GM19238 (cell line): ENCODE data around the gene ZNF641.
"Not testable (repeated sequence)": the region's sequence is repeated elsewhere in the genome, so short reads cannot be mapped to it uniquely, and the experiment has no call there.

ENCODE experiments used
- DNase-seq: peaks from one replicate; pipeline ENCODE4 v3.0.0; 2011; ENCODE audit warnings: low spot score; ENCODE audit not compliant: insufficient read length

The ZNF641 gene

DNA sequence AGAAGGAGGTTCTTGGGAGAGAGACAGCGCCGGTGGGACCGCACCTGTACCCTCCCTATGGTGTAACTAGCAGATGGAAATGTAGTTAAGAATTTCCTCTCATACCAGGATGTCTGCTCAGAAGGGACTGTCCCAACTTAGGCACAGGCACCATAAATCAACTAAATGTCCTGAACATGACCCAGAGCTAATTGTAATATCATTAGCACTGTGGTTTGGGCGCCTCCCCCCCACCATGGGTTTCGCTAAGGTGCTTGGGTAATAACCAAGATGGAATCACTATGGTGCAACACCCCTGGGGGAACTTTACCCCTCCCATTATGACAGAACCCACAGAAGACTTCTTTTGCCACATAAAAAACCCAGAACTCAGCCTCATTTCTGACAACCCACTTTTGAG lies 15.9 kb downstream of the ZNF641 start:
- DNase-seq = no peak

DNA sequence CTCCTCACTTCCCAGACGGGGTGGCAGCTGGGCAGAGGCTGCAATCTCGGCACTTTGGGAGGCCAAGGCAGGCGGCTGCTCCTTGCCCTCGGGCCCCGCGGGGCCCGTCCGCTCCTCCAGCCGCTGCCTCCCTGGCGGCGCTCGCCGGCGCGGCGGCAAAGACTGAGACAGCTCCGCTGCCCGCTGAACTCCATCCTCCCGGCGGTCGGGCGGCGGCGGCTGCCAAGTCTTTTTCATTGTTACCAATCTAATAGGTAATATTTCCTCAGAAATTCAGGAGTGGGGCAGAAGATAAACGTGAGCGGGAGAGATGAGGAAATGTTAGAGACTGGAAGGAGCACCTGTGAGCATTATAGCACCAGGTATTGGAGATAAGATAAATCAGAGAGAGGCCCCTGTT lies 17.0 kb downstream of the ZNF641 start:
- not testable (repeated sequence) for DNase-seq

DNA sequence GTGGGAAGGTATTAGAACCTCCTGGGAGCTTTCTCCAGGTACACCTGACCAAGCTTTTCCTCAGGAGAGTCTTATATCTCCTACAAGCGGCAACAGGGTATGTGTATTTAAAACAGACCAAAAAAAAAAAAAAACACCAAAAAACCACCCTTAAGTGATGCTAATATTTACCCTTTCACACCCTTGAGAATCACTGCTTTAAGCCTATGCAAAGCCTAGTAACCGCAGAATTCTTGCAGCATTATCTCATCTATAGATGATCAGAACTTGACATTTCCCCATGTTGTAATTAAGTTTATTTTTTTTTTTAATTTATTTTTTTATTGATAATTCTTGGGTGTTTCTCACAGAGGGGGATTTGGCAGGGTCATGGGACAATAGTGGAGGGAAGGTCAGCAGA lies 19.3 kb downstream of the ZNF641 start:
- DNase-seq = no peak

DNA sequence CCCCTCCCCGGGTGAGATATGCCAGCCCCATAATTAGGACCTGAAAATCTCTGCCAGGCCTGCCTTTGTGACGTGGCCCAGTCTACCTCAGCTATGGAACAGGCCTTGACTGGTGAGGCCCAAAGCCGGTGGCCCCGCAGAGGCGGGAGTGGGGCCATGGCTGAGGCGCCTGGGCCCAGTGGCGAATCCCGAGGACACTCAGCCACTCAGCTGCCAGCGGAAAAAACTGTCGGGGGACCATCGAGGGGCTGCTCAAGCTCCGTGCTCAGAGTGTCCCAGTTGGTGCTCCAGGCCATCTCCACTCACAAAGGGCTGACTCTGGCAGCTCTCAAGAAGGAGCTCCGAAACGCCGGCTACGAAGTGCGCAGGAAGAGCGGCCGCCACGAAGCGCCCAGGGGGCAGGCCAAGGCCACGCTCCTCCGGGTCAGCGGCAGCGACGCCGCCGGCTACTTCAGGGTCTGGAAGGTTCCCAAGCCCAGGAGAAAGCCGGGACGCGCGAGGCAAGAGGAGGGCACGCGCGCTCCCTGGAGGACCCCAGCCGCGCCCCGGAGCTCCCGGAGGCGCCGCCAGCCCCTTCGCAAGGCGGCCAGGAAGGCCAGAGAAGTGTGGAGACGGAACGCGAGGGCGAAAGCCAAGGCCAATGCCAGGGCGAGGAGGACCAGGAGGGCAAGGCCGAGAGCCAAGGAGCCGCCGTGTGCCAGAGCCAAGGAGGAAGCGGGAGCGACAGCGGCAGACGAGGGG lies 21.4 kb downstream of the ZNF641 start:
- DNase-seq = no peak

DNA sequence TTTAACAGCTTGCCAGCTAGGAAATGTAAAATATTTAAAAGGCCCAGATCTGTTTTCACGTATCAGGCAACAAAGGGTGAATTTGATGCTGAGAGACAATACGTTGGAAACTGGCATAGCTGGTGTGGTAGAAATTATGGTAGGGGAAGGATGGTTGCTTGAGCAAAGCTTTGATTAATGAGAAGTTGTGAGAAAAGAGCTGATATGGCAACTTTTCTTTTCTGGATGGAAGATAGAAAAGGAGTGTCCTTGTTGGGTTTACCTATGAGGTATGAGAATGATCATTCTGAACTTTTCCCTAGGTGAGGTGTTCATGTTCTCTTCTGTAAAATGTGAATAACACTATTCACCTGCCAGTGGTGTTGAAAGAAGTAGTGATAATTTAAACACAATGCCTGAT lies 34.2 kb downstream of the ZNF641 start:
- no peak for DNase-seq

DNA sequence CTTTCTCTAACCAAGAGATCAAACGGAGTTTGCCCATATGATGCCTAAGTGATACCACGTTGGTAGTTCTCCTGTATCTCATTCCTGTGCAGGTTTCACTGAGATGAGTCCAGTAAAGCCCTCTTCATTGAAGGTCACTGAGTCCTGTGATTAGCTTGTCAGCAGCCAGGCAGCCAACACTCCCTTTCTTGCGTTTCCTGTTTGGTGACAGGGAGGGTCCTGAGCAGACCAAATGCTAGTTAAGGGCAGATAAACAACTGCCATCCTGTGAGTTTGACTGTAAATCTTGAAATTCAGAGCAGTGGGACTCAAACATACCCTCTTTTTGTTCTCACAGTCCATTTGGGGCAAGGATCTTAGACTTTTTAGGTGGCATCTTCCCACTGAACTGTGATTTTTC lies 39.4 kb downstream of the ZNF641 start:
- DNase-seq = no peak

DNA sequence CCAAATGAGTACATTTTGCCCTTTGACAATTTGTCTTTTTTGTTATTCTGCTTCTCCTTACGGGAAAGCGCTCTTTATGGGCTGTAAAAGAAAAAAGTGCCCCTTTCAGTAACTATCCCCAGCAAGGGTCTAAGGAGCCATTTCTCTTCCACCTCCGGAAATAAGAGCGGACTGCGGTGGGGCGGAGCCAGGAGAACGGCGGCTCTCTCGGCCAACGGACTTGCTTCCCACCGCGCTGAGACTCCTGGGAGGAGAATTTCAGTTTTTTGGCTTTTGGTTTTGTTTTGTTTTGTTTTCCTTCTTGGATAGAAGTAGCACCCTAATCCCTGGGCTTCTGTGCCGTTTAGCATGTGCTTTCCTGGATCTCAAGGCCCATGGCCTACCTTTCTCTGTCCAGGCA lies 43.5 kb downstream of the ZNF641 start:
- no peak for DNase-seq

DNA sequence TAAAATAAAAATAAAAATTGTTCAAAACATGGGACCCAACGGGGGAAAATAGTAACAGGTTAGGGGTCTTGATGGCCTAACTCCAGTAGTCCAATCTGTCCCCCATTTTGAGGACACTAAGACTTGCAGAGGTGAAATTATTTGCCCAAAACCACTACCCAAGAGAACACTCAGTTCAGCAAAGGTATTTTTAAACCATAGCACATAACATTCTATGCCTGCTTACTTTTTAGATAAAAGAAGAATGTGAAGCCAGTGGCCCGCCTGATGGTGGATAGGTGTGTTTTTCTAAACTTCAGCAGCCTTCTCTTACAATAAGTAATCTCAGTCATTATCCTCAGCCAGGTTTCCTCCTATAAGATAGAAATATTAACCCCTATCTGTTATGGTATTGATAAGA lies 45.5 kb downstream of the ZNF641 start:
- no peak for DNase-seq

DNA sequence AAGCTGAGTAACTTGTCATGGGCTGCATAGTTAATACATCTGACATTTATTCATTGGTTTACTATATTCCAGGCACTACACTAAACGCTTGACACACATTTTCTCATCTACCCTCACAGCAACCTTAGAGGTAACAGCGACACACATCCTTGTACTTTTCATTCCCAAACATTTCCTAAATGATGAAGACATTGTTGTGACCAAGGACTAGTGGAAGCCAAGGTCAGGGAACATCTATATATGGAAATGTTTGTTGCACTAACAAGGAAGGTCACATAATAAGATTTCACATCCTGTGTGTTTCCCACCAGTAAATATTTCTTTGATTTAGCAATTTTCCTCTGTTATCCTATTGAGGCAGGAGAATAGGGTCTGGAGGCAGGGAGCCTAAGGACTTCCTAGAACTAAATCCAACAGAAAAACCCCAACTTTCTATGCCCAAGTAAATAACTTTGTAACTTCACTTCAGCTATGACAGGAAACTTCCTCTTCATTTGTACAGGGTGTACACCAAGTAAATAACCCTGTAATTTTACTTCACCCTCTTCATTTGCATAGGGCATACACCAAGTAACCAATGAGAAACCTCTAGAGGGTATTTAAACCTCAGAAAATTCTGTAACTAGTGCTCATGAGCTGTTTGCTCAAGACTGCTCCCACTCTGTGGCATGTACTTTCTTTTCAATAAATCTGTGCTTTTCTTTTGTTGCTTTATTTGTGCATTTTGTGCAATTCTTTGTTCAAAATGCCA lies 48.4 kb downstream of the ZNF641 start:
- no peak for DNase-seq

DNA sequence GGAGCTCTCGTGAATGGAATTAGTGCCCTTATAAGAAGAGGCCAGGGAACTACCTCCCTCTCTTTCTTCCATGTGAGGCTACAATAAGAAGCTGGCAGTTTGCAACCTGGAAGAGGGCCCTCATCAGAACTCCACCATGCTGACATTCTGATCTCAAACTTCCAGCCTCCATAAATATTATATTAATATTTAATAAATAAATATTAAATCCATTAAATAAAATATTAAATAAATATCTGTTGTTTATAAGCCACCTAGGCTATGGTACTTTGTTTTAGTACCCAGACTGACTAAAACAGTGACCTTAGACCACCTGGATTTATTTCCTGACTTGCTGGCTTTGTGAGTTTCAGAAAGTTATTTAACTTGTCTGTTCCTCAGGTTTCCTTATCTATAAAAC lies 49.9 kb downstream of the ZNF641 start:
- no peak for DNase-seq

DNA sequence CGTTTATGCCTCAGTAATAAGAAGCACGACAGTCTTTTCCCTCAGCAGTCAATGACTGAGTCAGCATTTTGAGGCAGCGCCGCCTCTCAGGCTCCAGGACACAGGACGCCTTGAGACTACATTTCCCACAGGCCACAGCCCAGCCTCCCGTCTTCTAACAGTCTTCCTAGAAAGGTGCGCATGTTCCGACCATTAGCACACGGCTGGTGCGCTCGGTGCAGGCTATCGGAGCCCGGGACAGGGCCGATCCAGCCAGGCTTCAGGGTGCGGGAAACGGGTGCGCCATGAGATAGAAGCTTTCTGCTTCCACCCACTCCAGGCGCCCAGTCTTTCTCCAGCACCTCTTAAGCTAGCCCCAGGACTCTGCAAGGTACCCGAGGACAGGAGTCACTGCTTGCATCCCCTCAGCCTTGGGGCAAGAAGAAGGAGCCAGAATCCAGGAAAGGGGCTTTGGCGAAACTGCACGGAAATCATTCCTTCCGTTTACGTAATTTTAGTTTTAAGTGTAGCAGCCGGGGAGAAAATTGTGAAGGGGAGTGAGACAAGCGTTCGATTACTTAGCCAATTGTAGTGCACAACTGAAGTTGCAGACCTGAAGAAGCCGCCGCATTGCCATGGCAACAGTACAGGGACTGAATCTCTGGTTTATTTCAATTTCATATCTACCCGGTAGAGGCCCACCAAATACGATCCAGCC lies 54.0 kb downstream of the ZNF641 start:
- DNase-seq = no peak

DNA sequence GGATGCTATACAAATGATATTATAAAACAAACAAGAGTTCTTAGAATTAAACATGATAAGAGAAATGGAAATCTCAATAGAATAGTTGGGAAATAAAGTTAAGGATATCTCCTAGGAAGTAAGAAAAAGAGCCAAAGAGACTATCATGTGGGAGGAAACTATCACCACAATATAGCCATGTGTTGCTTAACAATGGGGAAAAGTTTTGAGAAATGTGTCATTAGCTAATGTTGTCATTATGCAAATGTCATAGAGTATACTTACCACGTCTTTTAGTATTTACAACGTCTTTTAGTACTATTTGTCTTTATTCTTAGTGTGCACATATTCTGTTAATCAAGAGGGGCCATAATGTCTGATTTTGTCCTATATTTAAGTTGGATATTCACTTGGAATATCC lies 58.7 kb downstream of the ZNF641 start:
- no peak for DNase-seq

DNA sequence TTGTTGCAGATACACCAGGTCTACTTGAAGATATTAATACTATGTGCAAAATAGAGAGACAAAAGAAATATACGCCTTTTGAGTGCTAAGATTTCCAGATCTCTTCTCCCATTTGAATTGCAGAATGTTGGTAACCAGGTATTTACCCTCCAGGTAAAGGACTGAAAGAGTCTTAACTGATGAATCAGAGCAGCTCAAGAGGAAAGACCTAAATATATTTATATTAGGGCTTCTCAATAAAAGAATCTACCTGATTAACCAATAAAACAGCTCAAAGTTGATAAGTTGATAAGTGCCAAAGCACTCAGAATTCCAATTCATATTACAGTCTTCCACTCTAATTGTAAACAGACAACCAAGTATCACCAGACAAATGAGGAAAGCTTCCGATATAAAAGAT lies 59.2 kb downstream of the ZNF641 start:
- no peak for DNase-seq

DNA sequence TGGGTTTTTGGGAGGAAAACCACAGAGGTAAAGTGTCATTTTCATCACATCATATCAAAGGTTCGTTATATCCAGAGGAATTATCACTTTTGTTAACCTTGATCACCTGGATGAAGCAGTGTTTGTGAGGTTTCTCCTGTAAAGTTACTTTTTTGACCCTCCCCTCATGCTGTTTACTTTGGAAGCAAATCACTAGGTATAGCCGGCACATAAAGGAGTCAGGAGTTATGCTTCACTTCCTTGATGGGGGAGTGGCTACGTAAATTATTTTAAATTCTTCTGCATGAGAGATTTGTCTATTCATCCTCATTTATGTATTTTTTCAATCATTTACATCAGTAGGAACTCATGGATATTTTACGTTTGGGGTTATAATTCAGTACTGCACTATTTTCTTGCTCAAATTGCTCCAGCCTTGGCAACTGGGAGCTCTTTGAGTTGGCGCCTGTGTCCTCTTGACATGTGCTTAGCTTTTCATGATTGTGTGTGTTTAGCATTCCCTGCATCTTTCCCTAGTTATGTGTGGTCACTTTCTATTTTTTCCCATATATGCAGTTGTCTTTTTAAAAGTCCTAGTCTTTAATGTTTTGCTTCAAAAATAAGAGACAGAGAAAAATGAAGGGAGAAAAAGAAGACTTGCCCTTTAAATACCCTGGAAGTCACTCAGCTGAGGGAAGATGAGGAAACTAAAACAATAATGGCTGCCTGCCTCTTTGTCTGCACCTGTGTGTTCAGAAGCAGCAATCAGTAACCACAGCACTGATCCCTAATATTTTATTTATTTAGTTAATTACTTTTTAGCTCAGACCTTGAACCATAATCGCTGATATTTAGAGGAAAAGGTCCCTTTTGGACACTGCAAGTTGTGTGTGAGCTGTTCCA lies 62.1 kb downstream of the ZNF641 start:
- no peak for DNase-seq
